CD14-positive monocyte (primary cell): ENCODE results near the gene ZCCHC9. TPM values are rescaled to one million over a fixed set of nuclear protein-coding genes. Genes with fewer than 3 reads are reported as not detected.

Source experiments
- DNase-seq, 3 donors: peaks; one replicate each; pipeline ENCODE4 v3.0.0-alpha.2; 2011 to 2022
- H2AFZ ChIP-seq: 2 replicates; pipeline ENCODE4 v1.6.0; 2012; ENCODE audit warnings: mild to moderate bottlenecking, low read depth, low read length, inconsistent platforms; ENCODE audit not compliant: insufficient read depth, poor library complexity, severe bottlenecking
- H3K27ac ChIP-seq, 2 donors: 1 replicate in 1 of 2; 2 replicates in 1 of 2; pipeline ENCODE4 v1.5.1; 2012 to 2013; ENCODE audit warnings: low read length in 2 of 2, control low read depth in 1 of 2, inconsistent platforms in 1 of 2, low read depth in 1 of 2, mild to moderate bottlenecking in 1 of 2
- H3K27me3 ChIP-seq, 2 donors: one replicate each; pipeline versions ENCODE4 v1.6.0 to v1.6.1; 2011 to 2013; ENCODE audit warnings: low read length in 2 of 2; ENCODE audit not compliant: control insufficient read depth in 2 of 2, insufficient read depth in 2 of 2
- H3K36me3 ChIP-seq, 2 donors: replicated peaks in 1 of 2; 1 replicate in 1 of 2; 2 replicates in 1 of 2; pipeline versions ENCODE4 v1.5.1 to v1.6.1; 2012 to 2013; ENCODE audit warnings: low read length in 2 of 2, control low read depth in 1 of 2, inconsistent platforms in 1 of 2, mild to moderate bottlenecking in 1 of 2; ENCODE audit not compliant: insufficient read depth in 2 of 2, control insufficient read depth in 1 of 2
- H3K4me1 ChIP-seq, 2 donors: 1 replicate in 1 of 2; 2 replicates in 1 of 2; pipeline versions ENCODE4 v1.5.1 to v1.6.1; 2012 to 2013; ENCODE audit warnings: low read length in 2 of 2, control low read depth in 1 of 2, inconsistent platforms in 1 of 2, mild to moderate bottlenecking in 1 of 2, moderate library complexity in 1 of 2; ENCODE audit not compliant: insufficient read depth in 2 of 2, control insufficient read depth in 1 of 2
- H3K4me2 ChIP-seq: replicated peaks from 2 replicates; pipeline ENCODE3; 2012; ENCODE audit warnings: low read length, moderate library complexity, mild to moderate bottlenecking; ENCODE audit not compliant: poor library complexity, severe bottlenecking; ENCODE audit errors: extremely low read depth
- H3K4me3 ChIP-seq, 3 experiments: fragments of 200-600 bp in 1 of 3; sonication (generic) in 1 of 3; replicated peaks in 1 of 3; 1 replicate in 2 of 3; 2 replicates in 1 of 3; pipeline ENCODE4 v1.5.1; 2011 to 2013; ENCODE audit warnings: low read length in 3 of 3, mild to moderate bottlenecking in 3 of 3, control low read depth in 2 of 3, low read depth in 2 of 3, inconsistent platforms in 1 of 3, moderate library complexity in 1 of 3
- H3K79me2 ChIP-seq: 2 replicates; pipeline ENCODE4 v1.6.0; 2012; ENCODE audit warnings: mild to moderate bottlenecking, control low read depth, inconsistent platforms, low read length, moderate library complexity; ENCODE audit not compliant: insufficient read depth
- H3K9ac ChIP-seq: 2 replicates; pipeline ENCODE4 v1.6.0; 2017; ENCODE audit warnings: low read length, mild to moderate bottlenecking; ENCODE audit not compliant: insufficient read depth, poor library complexity, severe bottlenecking
- H3K9me3 ChIP-seq, 2 donors: replicated peaks in 1 of 2; 1 replicate in 1 of 2; 2 replicates in 1 of 2; pipeline versions ENCODE4 v1.5.1 to v1.6.1; 2012 to 2013; ENCODE audit warnings: low read length in 2 of 2, control low read depth in 1 of 2; ENCODE audit not compliant: control insufficient read depth in 1 of 2, insufficient read depth in 1 of 2
- H4K20me1 ChIP-seq: 2 replicates; pipeline ENCODE4 v1.6.0; 2012; ENCODE audit warnings: mild to moderate bottlenecking, low read length, control low read depth, moderate library complexity; ENCODE audit not compliant: insufficient read depth
- H3K27ac Mint-ChIP-seq, 7 donors: one replicate each; pipeline ENCODE4 v1.8.0; 2020; ENCODE audit warnings: mild to moderate bottlenecking in 7 of 7, mixed read lengths in 7 of 7, moderate library complexity in 6 of 7, inconsistent platforms in 2 of 7
- H3K27me3 Mint-ChIP-seq, 3 donors: one replicate each; pipeline ENCODE4 v1.8.0; 2021 to 2022; ENCODE audit warnings: low read depth in 3 of 3, mild to moderate bottlenecking in 3 of 3, mixed read lengths in 3 of 3, moderate library complexity in 3 of 3, inconsistent platforms in 1 of 3
- H3K36me3 Mint-ChIP-seq, 2 donors: one replicate each; pipeline ENCODE4 v1.8.0; 2020; ENCODE audit warnings: mixed read lengths in 2 of 2, inconsistent platforms in 1 of 2, mild to moderate bottlenecking in 1 of 2
- H3K4me1 Mint-ChIP-seq: one replicate; pipeline ENCODE4 v1.8.0; 2020; ENCODE audit warnings: mild to moderate bottlenecking, mixed read lengths
- H3K4me3 Mint-ChIP-seq, 2 donors: one replicate each; pipeline ENCODE4 v1.8.0; 2020; ENCODE audit warnings: mild to moderate bottlenecking in 2 of 2, mixed read lengths in 2 of 2, moderate library complexity in 1 of 2
- H3K9me3 Mint-ChIP-seq, 7 donors: one replicate each; pipeline ENCODE4 v1.8.0; 2020 to 2022; ENCODE audit warnings: mixed read lengths in 7 of 7, mild to moderate bottlenecking in 6 of 7, moderate library complexity in 6 of 7, inconsistent platforms in 2 of 7
- CTCF ChIP-seq: fragments of 200-600 bp; IDR thresholded peaks from one replicate; pipeline ENCODE4 v1.8.0; 2022; ENCODE audit warnings: antibody characterized with exemption, mild to moderate bottlenecking
- WGBS: methylation state at CpG from one replicate; pipeline ENCODE4 v1.1.5; 2013; ENCODE audit warnings: missing lambda C conversion rate; ENCODE audit not compliant: insufficient coverage; 5-methylcytosine and 5-hydroxymethylcytosine counted together
- intact Hi-C, 2 donors: fragments of 100-400 bp; cut with micrococcal nuclease; formaldehyde crosslinking; loops; one replicate each; pipeline versions ENCODE4 v1.15.0 to v1.15.1; 2023
- polyA plus RNA-seq, 3 donors: library from polyadenylated mRNA; depleted of rRNA in 1 of 3; unstranded in 2 of 3; stranded (reverse) in 1 of 3; fragments of 300-500 nt in 2 of 3; fragments of >200 nt in 1 of 3; fragmentation: Illumina TruSeq in 2 of 3; gene quantifications; 1 replicate in 2 of 3; 2 replicates in 1 of 3; pipeline ENCODE4 v1.2.3, GENCODE V29; 2012 to 2021

ZCCHC9 gene
- polyA plus RNA-seq, 3 donors = 10.6 to 15.9 (median 14.6) TPM

- Histone ChIP-seq H3K9me3 (peaks cover 6 to 11% of the 10 kb centered on the region in 2 donors), H3K9ac (no peak overlapping the region), H3K27ac (no peak overlapping the region), H4K20me1 (no peaks in the 10 kb centered on the region), H2AFZ (no peak overlapping the region), H3K4me2 (no peak overlapping the region), H3K27me3 (no peaks in the 10 kb centered on the region), H3K4me1 (peaks cover 21% of the 10 kb centered on the region in 2 donors), H3K79me2 (peaks cover 9% of the 10 kb centered on the region), H3K36me3 (no peaks in the 10 kb centered on the region), H3K4me3 (no peak overlapping the region)
- Mint-ChIP-seq H3K9me3 (peaks cover 11 to 25% (median 16%) of the 10 kb centered on the region in 7 donors), H3K27ac (no peak overlapping the region), H3K27me3 (peaks cover 1 to 2% (median 2%) of the 10 kb centered on the region in 3 donors), H3K4me1 (peaks cover 25% of the 10 kb centered on the region), H3K4me3 (no peak overlapping the region), H3K36me3 (peaks cover 0 to 9% of the 10 kb centered on the region in 2 donors)
- no peak for TF ChIP-seq CTCF
- no CpG with 5 or more reads among the region's 4 CpGs for WGBS
- intact Hi-C loops = no loop called here
- DNase-seq = no peak
Measured at GRCh38 chr5:81297531-81297930, 3.9 kb upstream of the ZCCHC9 start.

DNA sequence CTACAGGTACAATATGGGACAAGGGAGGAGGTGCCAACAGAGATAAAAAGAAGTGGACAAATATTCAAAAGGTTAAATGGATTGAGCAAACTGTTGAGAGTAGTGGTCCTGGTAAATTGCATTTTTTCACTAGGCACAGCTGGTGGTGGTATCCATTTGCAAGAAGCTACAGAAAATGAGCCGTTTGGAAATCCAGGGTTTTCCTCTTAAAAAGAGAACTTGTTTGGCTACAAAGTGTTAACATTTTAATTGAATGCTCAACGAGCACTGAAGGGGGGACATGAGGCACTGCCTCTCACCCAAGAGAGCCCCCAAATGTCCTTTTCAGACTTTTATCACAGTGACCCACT lies 491 bp upstream of the ZCCHC9 start:
- peak overlapping the region; percentile 96 for H2AFZ ChIP-seq
- peak overlapping the region; percentile 78 to 95 for H3K27ac ChIP-seq
- Mint-ChIP-seq H3K36me3 (peaks cover 11 to 12% of the 10 kb centered on the region in 2 donors), H3K27me3 (peaks cover 0 to 3% (median 0%) of the 10 kb centered on the region in 3 donors), H3K4me1 (peaks cover 29% of the 10 kb centered on the region), H3K4me3 (peak overlapping the region; percentile 94 to 99), H3K9me3 (peaks cover 0 to 9% (median 3%) of the 10 kb centered on the region in 7 donors), H3K27ac (peak overlapping the region; percentile 92 to 99 (median 94))
- no peaks in the 10 kb centered on the region for H4K20me1 ChIP-seq
- no peaks in the 10 kb centered on the region for H3K27me3 ChIP-seq
- no peaks in the 10 kb centered on the region for H3K9me3 ChIP-seq
- H3K4me3 ChIP-seq = peak overlapping the region; percentile 70 to 85 (median 82)
- peaks cover 21 to 22% of the 10 kb centered on the region in 2 donors for H3K4me1 ChIP-seq
- intact Hi-C loops = loop anchor here in 1 of 2 donors (5.0 kb wide), 1 partner anchor 976 kb away; the partner anchor contains the start of gene RPS23
- 10% methylated on average over 2 of the region's 2 CpGs for WGBS
- no peak for TF ChIP-seq CTCF
- peak overlapping the region; percentile 74 for H3K4me2 ChIP-seq
- H3K79me2 ChIP-seq = peaks cover 22% of the 10 kb centered on the region
- H3K36me3 ChIP-seq = peaks cover 10 to 12% of the 10 kb centered on the region in 2 donors
- peak in 2 of 3 donors; percentile 15 to 79 for DNase-seq
- H3K9ac ChIP-seq = peak overlapping the region; percentile 91
